H1 (cell line): ENCODE measurements around the gene KPNA6. TPM values are rescaled to one million over a fixed set of nuclear protein-coding genes. Genes with fewer than 3 reads are reported as not detected.

Source experiments
- ASH2L ChIP-seq: fragments of 200-600, 300-600 bp; sonication (generic); IDR thresholded peaks from one replicate; pipeline ENCODE4 v1.7.1; 2017; ENCODE audit warnings: low read length
- BACH1 ChIP-seq: IDR thresholded peaks from 2 replicates; pipeline ENCODE4 v1.6.1; 2012; ENCODE audit warnings: low read length, improper control_type of control experiment
- EP300 ChIP-seq, 2 experiments: IDR thresholded peaks; 1 replicate in 1 of 2; 2 replicates in 1 of 2; pipeline ENCODE4 v1.6.1; 2011 to 2012; ENCODE audit warnings: low read depth in 2 of 2, low read length in 2 of 2, mild to moderate bottlenecking in 2 of 2, borderline replicate concordance in 1 of 2, inconsistent platforms in 1 of 2, moderate library complexity in 1 of 2
- JUND ChIP-seq: IDR thresholded peaks from 2 replicates; pipeline ENCODE4 v1.6.1; 2011; ENCODE audit warnings: mild to moderate bottlenecking, improper control_type of control experiment, low read length
- PHF8 ChIP-seq: fragments of 200-600 bp; sonication (generic); conservative IDR thresholded peaks from 2 replicates; pipeline ENCODE4 v1.7.1; 2012; ENCODE audit warnings: low read depth, mild to moderate bottlenecking, inconsistent platforms, low read length, moderate library complexity
- POLR2A ChIP-seq, 2 experiments: IDR thresholded peaks; 1 replicate in 1 of 2; 2 replicates in 1 of 2; pipeline ENCODE4 v1.6.1; 2011; ENCODE audit warnings: low read depth in 2 of 2, low read length in 2 of 2, mild to moderate bottlenecking in 2 of 2; ENCODE audit errors: control extremely low read depth in 1 of 2
- RNF2 ChIP-seq: fragments of 200-900, 300-1000 bp; sonication (generic); IDR thresholded peaks from 2 replicates; pipeline ENCODE4 v1.7.1; 2016; ENCODE audit warnings: borderline replicate concordance, low read depth, mild to moderate bottlenecking, antibody characterized with exemption, low read length; ENCODE audit not compliant: poor library complexity, severe bottlenecking; ENCODE audit errors: missing control alignments
- SAP30 ChIP-seq: fragments of 300-600 bp; sonication (generic); IDR thresholded peaks from 2 replicates; pipeline ENCODE4 v1.7.1; 2012; ENCODE audit warnings: low read length, moderate library complexity, mild to moderate bottlenecking, inconsistent platforms; ENCODE audit not compliant: insufficient read depth, insufficient replicate concordance
- SP4 ChIP-seq: IDR thresholded peaks from 2 replicates; pipeline ENCODE4 v1.6.1; 2012; ENCODE audit warnings: low read length, inconsistent platforms
- SRF ChIP-seq: IDR thresholded peaks from 2 replicates; pipeline ENCODE4 v1.6.1; 2011; ENCODE audit warnings: mild to moderate bottlenecking, low read depth, low read length, moderate library complexity
- SUZ12 ChIP-seq: fragments of 200-600 bp; sonication (generic); IDR thresholded peaks from 2 replicates; pipeline ENCODE4 v1.6.1; 2012; ENCODE audit warnings: mild to moderate bottlenecking, inconsistent platforms, low read length, moderate library complexity, mixed read lengths
- TBP ChIP-seq: IDR thresholded peaks from 2 replicates; pipeline ENCODE4 v1.6.1; 2011; ENCODE audit warnings: low read depth, low read length, improper control_type of control experiment
- USF2 ChIP-seq: IDR thresholded peaks from 2 replicates; pipeline ENCODE4 v1.6.1; 2011; ENCODE audit warnings: low read length, improper control_type of control experiment
- polyA plus RNA-seq, 7 experiments: library from polyadenylated mRNA; depleted of rRNA in 3 of 7; stranded (reverse) in 5 of 7; unstranded in 2 of 7; fragments of >200 nt in 5 of 7; fragments of 200-250 nt in 2 of 7; gene quantifications; 1 replicate in 5 of 7; 2 replicates in 1 of 7; 4 replicates in 1 of 7; pipeline versions ENCODE4 v1.2.1 to v1.2.3, GENCODE V29; 2011 to 2013; ENCODE audit warnings: missing spikeins in 2 of 7, mixed read lengths in 2 of 7
- total RNA-seq: library from RNA; stranded (reverse); fragmentation: NEBNext Ultra II Directional; extraction: Animal tissue kit (Norgen Biotek cat#: 25700); gene quantifications from 2 replicates; pipeline ENCODE4 v1.2.1, GENCODE V29; 2021

The KPNA6 gene
- total and polyA plus RNA-seq, 2 of the 8 experiments (the other 6 are each of a cell fraction or from before 2014, with no cell fraction given) = 24.2 to 120 TPM

GRCh38 chr1:32221980-32222755 is 114.3 kb downstream of the KPNA6 start, which contains the start of the genes EIF3I and TMEM234 (continued):
- TF ChIP-seq POLR2A (IDR thresholded peaks at IDR 0.05; ENCODE audit: control extremely low read depth in 1 of 2, low read depth in 2 of 2, low read length in 2 of 2) (peak in 1 of 2 experiments; percentile 77; a peak in 1 of 3 replicates), SP4 (0 out of 2 replicates have a peak, but pooled peaks have one; percentile 76), SAP30 (no peak), SUZ12 (no peak), EP300 (IDR thresholded peaks at IDR 0.05; ENCODE audit: borderline replicate concordance in 1 of 2, low read depth in 2 of 2, low read length in 2 of 2) (no peak), PHF8 (peak; percentile 78), RNF2 (no peak), SRF (no peak), USF2 (no peak), ASH2L (peak; percentile 39), JUND (peak; percentile 65; the same call in 1 of the 2 replicates), BACH1 (no peak), TBP (peak; percentile 78)
